Right atrium auricular region (tissue), 2 donors: ENCODE measurements around the gene FAM110D. TPM values are rescaled to one million over a fixed set of nuclear protein-coding genes. Genes with fewer than 3 reads are reported as not detected.

Experiments used
- DNase-seq: peaks from one replicate; pipeline ENCODE4 v3.0.0-alpha.2; 2019; ENCODE audit warnings: low spot score
- H3K27ac ChIP-seq, 2 donors: fragments of 200-600 bp; sonication (generic); 1 replicate in 1 of 2; 2 replicates in 1 of 2; pipeline ENCODE4 v1.5.1; 2016 to 2019
- H3K27me3 ChIP-seq, 2 donors: fragments of 200-600 bp; sonication (generic); one replicate each; pipeline versions ENCODE4 v1.5.1 to v1.6.0; 2017 to 2019
- H3K36me3 ChIP-seq: fragments of 200-600 bp; sonication (generic); one replicate; pipeline ENCODE4 v1.5.1; 2016
- H3K4me1 ChIP-seq, 2 donors: fragments of 200-600 bp; sonication (generic); one replicate each; pipeline versions ENCODE4 v1.5.1 to v1.6.0; 2017 to 2019
- H3K4me3 ChIP-seq, 2 donors: fragments of 200-600 bp; sonication (generic); 1 replicate in 1 of 2; 2 replicates in 1 of 2; pipeline ENCODE4 v1.5.1; 2017 to 2019; ENCODE audit warnings: mild to moderate bottlenecking in 1 of 2, moderate library complexity in 1 of 2
- H3K9me3 ChIP-seq, 2 donors: fragments of 200-600 bp; sonication (generic); one replicate each; pipeline ENCODE4 v1.5.1; 2019
- CTCF ChIP-seq, 2 donors: fragments of 200-600 bp; sonication (generic); IDR thresholded peaks; one replicate each; pipeline ENCODE4 v1.5.1; 2019; ENCODE audit warnings: antibody characterized with exemption in 2 of 2
- total RNA-seq, 2 donors: library from RNA; depleted of rRNA; stranded (reverse); fragments of >200 nt; gene quantifications; one replicate each; pipeline ENCODE4 v1.1.0, GENCODE V29; 2016

FAM110D gene
- total RNA-seq, 2 donors from 2014 or later = 3.8 to 4.3 TPM

GRCh38 chr1:26158271-26158907 lies 490 bp upstream of the FAM110D start:
- Histone ChIP-seq H3K4me3 (peak overlapping the region in 1 of 2 donors; percentile 57), H3K27me3 (no peaks in the 10 kb centered on the region), H3K4me1 (peaks cover 0 to 65% of the 10 kb centered on the region in 2 donors), H3K27ac (peak overlapping the region; percentile 86 to 95), H3K9me3 (no peaks in the 10 kb centered on the region), H3K36me3 (no peaks in the 10 kb centered on the region)
- DNase-seq = no peak
- no peak for TF ChIP-seq CTCF (IDR thresholded peaks at IDR 0.05)

- Histone ChIP-seq H3K9me3 (no peaks in the 10 kb centered on the region), H3K4me1 (peaks cover 0 to 77% of the 10 kb centered on the region in 2 donors), H3K4me3 (peak overlapping the region; percentile 33 to 57), H3K27me3 (no peaks in the 10 kb centered on the region), H3K36me3 (no peaks in the 10 kb centered on the region), H3K27ac (peak overlapping the region; percentile 86 to 95)
- no peak for DNase-seq
- no peak for TF ChIP-seq CTCF (IDR thresholded peaks at IDR 0.05)
These were observed 812 bp downstream of the FAM110D start for GRCh38 chr1:26159743-26160039.

GRCh38 chr1:26160527-26161414 lies 1.9 kb downstream of the FAM110D start:
- DNase-seq = no peak
- no peaks in the 10 kb centered on the region for H3K36me3 ChIP-seq
- H3K9me3 ChIP-seq = no peaks in the 10 kb centered on the region
- peaks cover 0 to 80% of the 10 kb centered on the region in 2 donors for H3K4me1 ChIP-seq
- peak overlapping the region; percentile 41 to 57 for H3K4me3 ChIP-seq
- H3K27ac ChIP-seq = peak overlapping the region; percentile 86 to 95
- no peak for TF ChIP-seq CTCF (IDR thresholded peaks at IDR 0.05)
- H3K27me3 ChIP-seq = no peaks in the 10 kb centered on the region

- Histone ChIP-seq H3K27me3 (no peaks in the 10 kb centered on the region), H3K36me3 (no peaks in the 10 kb centered on the region), H3K4me1 (peaks cover 0 to 71% of the 10 kb centered on the region in 2 donors), H3K9me3 (no peaks in the 10 kb centered on the region), H3K27ac (peak overlapping the region; percentile 86 to 95), H3K4me3 (peak overlapping the region; percentile 41 to 57)
- TF ChIP-seq CTCF (IDR thresholded peaks at IDR 0.05) = peak in 1 of 2 donors; percentile 41
- no peak for DNase-seq
These were observed 2.7 kb downstream of the FAM110D start for GRCh38 chr1:26161415-26162219.

GRCh38 chr1:26162220-26162709 lies 3.4 kb downstream of the FAM110D start:
- TF ChIP-seq CTCF (IDR thresholded peaks at IDR 0.05) = no peak
- Histone ChIP-seq H3K36me3 (no peaks in the 10 kb centered on the region), H3K4me3 (peak overlapping the region; percentile 41 to 57), H3K9me3 (no peaks in the 10 kb centered on the region), H3K4me1 (peaks cover 0 to 65% of the 10 kb centered on the region in 2 donors), H3K27me3 (no peaks in the 10 kb centered on the region), H3K27ac (peak overlapping the region; percentile 86 to 95)
- DNase-seq = no peak
